ENCODE data around the gene PROCA1. TPM values are rescaled to one million over a fixed set of nuclear protein-coding genes. Genes with fewer than 3 reads are reported as not detected.
A peak's percentile ranks its signal among the peaks of the same experiment; 100 is the strongest.
"Not testable (repeated sequence)": the region's sequence is repeated elsewhere in the genome, so short reads cannot be mapped to it uniquely, and the experiment has no call there.

Gene PROCA1
- total RNA-seq, 1 donor from 2014 or later = 3.4 TPM

DNA sequence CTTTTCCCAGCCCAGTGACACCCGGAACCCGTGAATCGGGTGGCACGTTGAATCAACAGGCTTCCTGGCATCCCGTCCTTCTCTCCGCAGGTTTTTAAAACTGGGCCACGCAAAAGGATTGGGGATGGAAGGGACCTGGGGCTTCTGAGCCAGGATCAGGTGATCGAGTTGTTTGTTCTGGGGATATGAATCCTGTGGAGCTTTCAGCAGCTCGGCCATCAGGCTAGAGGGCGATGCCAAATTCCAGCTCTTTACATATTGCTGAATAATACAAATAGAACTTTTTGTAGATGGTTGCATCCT, 49.2 kb downstream of the PROCA1 start:
- peak overlapping the region; percentile 100 for H3K4me3 Mint-ChIP-seq (ENCODE audit: unreplicated experiment)
- no peaks in the 10 kb centered on the region for H3K27me3 Mint-ChIP-seq (ENCODE audit: low read depth, unreplicated experiment)
- peaks cover 21% of the 10 kb centered on the region for H3K4me1 Mint-ChIP-seq (ENCODE audit: low read depth, unreplicated experiment)
- H3K79me2 ChIP-seq (ENCODE audit: insufficient read depth, low read length) = peaks cover 89% of the 10 kb centered on the region
- peaks cover 25% of the 10 kb centered on the region for H3K36me3 Mint-ChIP-seq (ENCODE audit: low read depth, unreplicated experiment)
- peaks cover 11% of the 10 kb centered on the region for H3K4me1 ChIP-seq (ENCODE audit: insufficient read depth, low read length)
- TF ChIP-seq EZH2 (IDR thresholded peaks at IDR 0.05; ENCODE audit: insufficient read depth, low read length) = no peak
- TF ChIP-seq, protein P1, sequence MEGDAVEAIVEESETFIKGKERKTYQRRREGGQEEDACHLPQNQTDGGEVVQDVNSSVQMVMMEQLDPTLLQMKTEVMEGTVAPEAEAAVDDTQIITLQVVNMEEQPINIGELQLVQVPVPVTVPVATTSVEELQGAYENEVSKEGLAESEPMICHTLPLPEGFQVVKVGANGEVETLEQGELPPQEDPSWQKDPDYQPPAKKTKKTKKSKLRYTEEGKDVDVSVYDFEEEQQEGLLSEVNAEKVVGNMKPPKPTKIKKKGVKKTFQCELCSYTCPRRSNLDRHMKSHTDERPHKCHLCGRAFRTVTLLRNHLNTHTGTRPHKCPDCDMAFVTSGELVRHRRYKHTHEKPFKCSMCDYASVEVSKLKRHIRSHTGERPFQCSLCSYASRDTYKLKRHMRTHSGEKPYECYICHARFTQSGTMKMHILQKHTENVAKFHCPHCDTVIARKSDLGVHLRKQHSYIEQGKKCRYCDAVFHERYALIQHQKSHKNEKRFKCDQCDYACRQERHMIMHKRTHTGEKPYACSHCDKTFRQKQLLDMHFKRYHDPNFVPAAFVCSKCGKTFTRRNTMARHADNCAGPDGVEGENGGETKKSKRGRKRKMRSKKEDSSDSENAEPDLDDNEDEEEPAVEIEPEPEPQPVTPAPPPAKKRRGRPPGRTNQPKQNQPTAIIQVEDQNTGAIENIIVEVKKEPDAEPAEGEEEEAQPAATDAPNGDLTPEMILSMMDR (IDR thresholded peaks at IDR 0.05; ENCODE audit: insufficient read depth, low read depth, low read length) = no peak
- no peak for DNase-seq (ENCODE audit: low read depth)
- H3K27me3 ChIP-seq (ENCODE audit: insufficient read depth, low read length) = no peaks in the 10 kb centered on the region
- H3K4me3 ChIP-seq (ENCODE audit: insufficient read depth, low read depth, low read length) = peak overlapping the region; percentile 87
- FAIRE-seq = no peak
- peak overlapping the region; percentile 96 for H3K9ac ChIP-seq (ENCODE audit: low read length)
- H2AFZ ChIP-seq (ENCODE audit: low read depth, low read length) = peak overlapping the region; percentile 93
- peak overlapping the region; percentile 97 for H3K27ac ChIP-seq (ENCODE audit: low read depth, low read length)
- peak overlapping the region; percentile 89 for H3K4me2 ChIP-seq (ENCODE audit: low read length)
- no peaks in the 10 kb centered on the region for H3K9me3 ChIP-seq (ENCODE audit: insufficient read depth, low read depth, low read length)
- H3K36me3 ChIP-seq (ENCODE audit: insufficient read depth, low read length) = peaks cover 4% of the 10 kb centered on the region
- peak overlapping the region; percentile 100 for H3K27ac Mint-ChIP-seq (ENCODE audit: unreplicated experiment)
- peaks cover 56% of the 10 kb centered on the region for H4K20me1 ChIP-seq (ENCODE audit: insufficient read depth, low read length)
- no peaks in the 10 kb centered on the region for H3K9me3 Mint-ChIP-seq (ENCODE audit: unreplicated experiment)

DNA sequence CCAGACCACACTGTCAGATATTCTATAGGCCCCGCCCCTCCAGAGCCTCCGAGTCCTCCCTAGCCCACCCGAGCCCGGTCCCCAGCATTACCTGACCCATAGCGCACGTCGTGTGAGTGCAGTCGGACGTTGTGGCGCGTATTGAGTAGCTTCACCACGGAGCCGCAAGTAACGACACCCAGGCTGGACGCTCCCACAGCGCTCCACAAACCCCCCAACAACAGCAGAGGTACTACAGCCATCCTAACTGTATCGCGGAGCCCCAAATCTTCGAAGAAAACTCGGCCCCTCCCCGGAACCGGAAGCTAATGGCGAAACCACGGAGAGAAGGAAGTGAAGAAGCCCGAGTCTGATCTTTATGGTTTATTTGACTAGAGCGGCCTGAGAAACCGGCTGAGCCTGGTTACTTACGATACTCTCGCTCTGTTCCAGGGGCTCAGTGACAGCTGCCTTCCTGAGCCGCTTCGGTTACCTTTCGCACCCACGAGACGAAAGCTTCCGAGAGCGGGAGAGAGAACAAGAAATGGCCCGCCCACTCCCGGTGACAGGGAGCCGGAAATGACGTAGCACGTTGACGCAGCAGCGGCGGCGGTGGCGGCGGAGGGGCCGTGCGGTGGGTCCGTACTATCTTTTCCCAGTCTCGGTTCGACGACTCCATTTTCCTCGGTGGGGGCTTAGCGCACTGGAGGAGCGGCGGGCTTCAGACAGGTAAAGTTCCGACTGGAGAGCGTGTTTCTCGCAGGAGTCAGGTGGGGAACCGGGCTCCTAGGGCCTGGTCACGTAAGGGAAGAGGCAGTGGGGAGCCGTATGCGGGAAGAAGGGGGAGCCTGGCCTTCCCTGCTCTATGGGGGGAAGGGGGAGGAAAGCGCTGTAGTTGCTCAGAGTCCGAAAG, 49.8 kb downstream of the PROCA1 start, which contains the start of the genes SDF2 and SUPT6H:
Gene SDF2, minus strand, starts transcription at position 272 of the 892 bp plus-strand sequence. Its CDS starts 30 bp downstream, at position 242.
Gene SUPT6H, plus strand, starts transcription at position 571 of the 892 bp plus-strand sequence. CDS start 11,197 bp downstream, outside the sequence.
- DNase-seq (ENCODE audit: low read depth) = peak; percentile 67
- Mint-ChIP-seq H3K9me3 (ENCODE audit: unreplicated experiment) (no peaks in the 10 kb centered on the region), H3K4me3 (ENCODE audit: unreplicated experiment) (peak within 1 kb of the TSS; percentile 100), H3K36me3 (ENCODE audit: low read depth, unreplicated experiment) (peaks cover 25% of the 10 kb centered on the region), H3K27me3 (ENCODE audit: low read depth, unreplicated experiment) (no peaks in the 10 kb centered on the region), H3K27ac (ENCODE audit: unreplicated experiment) (peak within 1 kb of the TSS; percentile 100), H3K4me1 (ENCODE audit: low read depth, unreplicated experiment) (peaks cover 20% of the 10 kb centered on the region)
- H3K36me3 ChIP-seq (ENCODE audit: insufficient read depth, low read length) = peaks cover 4% of the 10 kb centered on the region
- H3K27me3 ChIP-seq (ENCODE audit: insufficient read depth, low read length) = no peaks in the 10 kb centered on the region
- peaks cover 11% of the 10 kb centered on the region for H3K4me1 ChIP-seq (ENCODE audit: insufficient read depth, low read length)
- H3K4me2 ChIP-seq (ENCODE audit: low read length) = peak within 1 kb of the TSS; percentile 89
- peak within 1 kb of the TSS; percentile 96 for H3K9ac ChIP-seq (ENCODE audit: low read length)
- H3K79me2 ChIP-seq (ENCODE audit: insufficient read depth, low read length) = peaks cover 90% of the 10 kb centered on the region
- no peak for FAIRE-seq
- H2AFZ ChIP-seq (ENCODE audit: low read depth, low read length) = peak within 1 kb of the TSS; percentile 93
- H3K9me3 ChIP-seq (ENCODE audit: insufficient read depth, low read depth, low read length) = no peaks in the 10 kb centered on the region
- H4K20me1 ChIP-seq (ENCODE audit: insufficient read depth, low read length) = peaks cover 55% of the 10 kb centered on the region
- peak within 1 kb of the TSS; percentile 97 for H3K27ac ChIP-seq (ENCODE audit: low read depth, low read length)
- TF ChIP-seq EZH2 (IDR thresholded peaks at IDR 0.05; ENCODE audit: insufficient read depth, low read length) = no peak
- TF ChIP-seq, protein P1 (IDR thresholded peaks at IDR 0.05; ENCODE audit: insufficient read depth, low read depth, low read length) = no peak
- H3K4me3 ChIP-seq (ENCODE audit: insufficient read depth, low read depth, low read length) = peak within 1 kb of the TSS; percentile 87

DNA sequence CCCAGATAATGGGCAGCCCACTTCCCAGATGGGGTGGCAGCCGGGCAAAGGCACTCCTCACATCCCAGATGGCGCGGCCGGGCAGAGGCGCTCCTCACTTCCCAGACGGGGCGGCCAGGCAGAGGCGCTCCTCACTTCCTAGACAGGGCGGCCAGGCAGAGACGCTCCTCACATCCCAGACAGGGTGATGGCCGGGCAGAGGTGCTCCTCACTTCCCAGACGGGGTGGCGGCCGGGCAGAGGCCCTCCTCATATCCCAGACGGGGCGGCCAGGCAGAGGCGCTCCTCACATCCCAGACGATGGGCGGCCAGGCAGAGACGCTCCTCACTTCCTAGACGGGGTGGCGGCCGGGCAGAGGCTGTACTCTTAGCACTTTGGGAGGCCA, 52.2 kb downstream of the PROCA1 start:
- not testable (repeated sequence) for H3K27me3 Mint-ChIP-seq (ENCODE audit: low read depth, unreplicated experiment); FAIRE-seq; H3K4me2 ChIP-seq (ENCODE audit: low read length); H3K27ac ChIP-seq (ENCODE audit: low read depth, low read length); H3K9me3 Mint-ChIP-seq (ENCODE audit: unreplicated experiment); H2AFZ ChIP-seq (ENCODE audit: low read depth, low read length); H3K27me3 ChIP-seq (ENCODE audit: insufficient read depth, low read length); H3K9me3 ChIP-seq (ENCODE audit: insufficient read depth, low read depth, low read length); DNase-seq (ENCODE audit: low read depth); H3K4me3 Mint-ChIP-seq (ENCODE audit: unreplicated experiment); H3K9ac ChIP-seq (ENCODE audit: low read length); H3K4me3 ChIP-seq (ENCODE audit: insufficient read depth, low read depth, low read length)
- Mint-ChIP-seq H3K4me1 (ENCODE audit: low read depth, unreplicated experiment) (peaks cover 12% of the 10 kb centered on the region), H3K27ac (ENCODE audit: unreplicated experiment) (peak overlapping the region; percentile 18), H3K36me3 (ENCODE audit: low read depth, unreplicated experiment) (peaks cover 20% of the 10 kb centered on the region)
- peaks cover 14% of the 10 kb centered on the region for H3K36me3 ChIP-seq (ENCODE audit: insufficient read depth, low read length)
- peaks cover 87% of the 10 kb centered on the region for H3K79me2 ChIP-seq (ENCODE audit: insufficient read depth, low read length)
- H4K20me1 ChIP-seq (ENCODE audit: insufficient read depth, low read length) = peaks cover 44% of the 10 kb centered on the region
- H3K4me1 ChIP-seq (ENCODE audit: insufficient read depth, low read length) = peaks cover 11% of the 10 kb centered on the region

DNA sequence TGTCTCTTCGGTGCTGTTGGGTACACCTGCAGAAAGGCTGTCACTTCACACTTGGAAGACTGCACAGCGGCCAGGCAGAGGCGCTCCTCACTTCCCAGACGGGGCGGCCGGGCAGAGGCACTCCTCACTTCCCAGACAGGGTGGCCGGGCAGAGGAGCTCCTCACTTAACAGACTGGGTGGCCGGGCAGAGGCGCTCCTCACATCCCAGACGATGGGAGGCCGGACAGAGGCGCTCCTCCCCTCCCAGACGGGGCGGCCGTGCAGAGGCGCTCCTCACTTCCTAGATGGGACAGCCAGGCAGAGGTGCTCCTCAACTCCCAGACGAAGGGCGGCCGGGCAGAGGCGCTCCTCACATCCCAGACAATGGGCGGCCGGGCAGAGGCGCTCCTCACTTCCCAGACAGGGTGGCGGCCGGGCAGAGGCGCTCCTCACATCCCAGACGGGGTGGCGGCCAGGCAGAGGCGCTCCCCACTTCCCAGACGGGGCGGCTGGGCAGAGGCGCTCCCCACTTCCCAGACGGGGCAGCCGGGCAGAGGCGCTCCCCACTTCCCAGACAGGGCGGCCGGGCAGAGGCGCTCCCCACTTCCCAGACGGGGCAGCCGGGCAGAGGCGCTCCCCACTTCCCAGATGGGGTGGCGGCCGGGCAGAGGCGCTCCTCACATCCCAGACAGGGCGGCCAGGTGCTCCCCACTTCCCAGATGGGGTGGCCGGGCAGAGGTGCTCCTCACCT, 52.8 kb downstream of the PROCA1 start:
- not testable (repeated sequence) for H3K27ac Mint-ChIP-seq (ENCODE audit: unreplicated experiment); H3K9me3 Mint-ChIP-seq (ENCODE audit: unreplicated experiment); H3K9ac ChIP-seq (ENCODE audit: low read length); H3K27me3 Mint-ChIP-seq (ENCODE audit: low read depth, unreplicated experiment); H3K4me2 ChIP-seq (ENCODE audit: low read length); FAIRE-seq; H3K27me3 ChIP-seq (ENCODE audit: insufficient read depth, low read length); H3K4me1 Mint-ChIP-seq (ENCODE audit: low read depth, unreplicated experiment); H2AFZ ChIP-seq (ENCODE audit: low read depth, low read length); H3K27ac ChIP-seq (ENCODE audit: low read depth, low read length); H3K9me3 ChIP-seq (ENCODE audit: insufficient read depth, low read depth, low read length); DNase-seq (ENCODE audit: low read depth); H3K4me3 Mint-ChIP-seq (ENCODE audit: unreplicated experiment); H3K4me3 ChIP-seq (ENCODE audit: insufficient read depth, low read depth, low read length)
- peaks cover 11% of the 10 kb centered on the region for H3K4me1 ChIP-seq (ENCODE audit: insufficient read depth, low read length)
- H3K36me3 Mint-ChIP-seq (ENCODE audit: low read depth, unreplicated experiment) = peaks cover 20% of the 10 kb centered on the region
- peaks cover 85% of the 10 kb centered on the region for H3K79me2 ChIP-seq (ENCODE audit: insufficient read depth, low read length)
- H3K36me3 ChIP-seq (ENCODE audit: insufficient read depth, low read length) = peaks cover 14% of the 10 kb centered on the region
- peaks cover 42% of the 10 kb centered on the region for H4K20me1 ChIP-seq (ENCODE audit: insufficient read depth, low read length)
